AG04450 (cell line): Measurements from ENCODE around the gene GBP2. TPM values are rescaled to one million over a fixed set of nuclear protein-coding genes. Genes with fewer than 3 reads are reported as not detected.

ENCODE experiments used
- CTCF ChIA-PET: fragments of 300-600, 350-600 bp; formaldehyde crosslinking; extraction: SDS; loops from one replicate; lab custom pipeline; 2022; ENCODE audit warnings: antibody characterized with exemption, inconsistent platforms; lab: Charles Lee
- POLR2A ChIA-PET: fragments of 350-600 bp; formaldehyde crosslinking; extraction: SDS; loops from one replicate; lab custom pipeline; 2021; ENCODE audit warnings: antibody characterized with exemption, inconsistent platforms; lab: Yijun Ruan, JAX
- DNase-seq: peaks from one replicate; pipeline ENCODE4 v3.0.0-alpha.2; 2011; ENCODE audit warnings: low read depth, low spot score
- H3K27ac ChIP-seq: one replicate; pipeline ENCODE4 v1.5.1; 2012; ENCODE audit warnings: low read depth, low read length, control low read depth
- H3K27me3 ChIP-seq: one replicate; pipeline ENCODE4 v1.6.0; 2012; ENCODE audit warnings: low read length; ENCODE audit not compliant: control insufficient read depth, insufficient read depth
- H3K4me3 ChIP-seq: 2 replicates; pipeline ENCODE4 v1.5.1; 2011; ENCODE audit warnings: mild to moderate bottlenecking, low read depth, low read length, control low read depth
- H3K9me3 ChIP-seq: 2 replicates; pipeline ENCODE4 v1.5.1; 2012; ENCODE audit warnings: low read length; ENCODE audit not compliant: control insufficient read depth, insufficient read depth
- polyA plus RNA-seq: library from polyadenylated mRNA; depleted of rRNA; stranded (reverse); fragments of >200 nt; gene quantifications from 2 replicates; pipeline ENCODE4 v1.2.3, GENCODE V29; 2011
- TF ChIP-seq, protein P1 (sequence below): IDR thresholded peaks from 2 replicates; pipeline ENCODE4 v1.5.1; 2011; ENCODE audit warnings: low read depth, low read length, control low read depth, inconsistent platforms

Gene GBP2
- polyA plus RNA-seq, 1 experiment = 67.9 TPM

DNA sequence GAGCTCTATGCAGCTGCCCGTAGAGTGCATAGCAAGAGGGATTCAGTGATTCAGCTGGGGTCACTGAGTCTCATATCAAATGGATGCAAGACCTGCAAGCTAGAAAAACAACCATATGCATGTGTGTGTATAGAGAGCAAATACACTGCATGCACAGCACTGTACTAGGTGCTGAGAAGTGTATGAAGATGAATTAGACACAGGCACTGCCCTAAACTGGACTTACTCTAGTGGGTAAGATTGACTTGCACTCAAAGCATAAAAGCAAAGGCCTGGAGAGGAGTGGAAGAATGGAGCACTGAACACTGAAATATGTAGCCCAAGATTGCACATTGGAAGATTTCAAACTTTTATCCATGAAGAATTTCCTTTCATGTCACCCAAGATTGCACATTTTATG, 55.4 kb downstream of the GBP2 start:
- no peak overlapping the region for H3K4me3 ChIP-seq
- POLR2A ChIA-PET = no interaction called here

DNA sequence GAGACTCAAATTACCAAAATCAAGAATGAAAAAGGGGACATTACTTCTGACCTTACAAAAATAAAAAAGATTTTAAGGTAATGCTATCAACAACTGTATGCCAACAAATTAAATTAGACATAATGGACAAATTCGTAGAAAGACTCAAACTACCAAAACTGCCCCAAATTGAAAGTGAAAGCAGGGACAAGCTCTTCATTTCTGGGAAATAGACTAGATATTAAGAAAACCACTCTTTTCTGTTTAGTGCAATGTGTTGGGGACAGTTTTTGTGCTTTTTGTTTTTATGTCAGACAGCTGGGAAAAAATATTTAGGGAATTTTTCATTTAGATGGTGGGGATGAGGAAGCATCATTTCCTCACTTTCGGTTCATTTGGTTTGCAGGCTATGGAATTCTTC, 56.0 kb downstream of the GBP2 start:
- no peak for DNase-seq
- TF ChIP-seq, protein P1, sequence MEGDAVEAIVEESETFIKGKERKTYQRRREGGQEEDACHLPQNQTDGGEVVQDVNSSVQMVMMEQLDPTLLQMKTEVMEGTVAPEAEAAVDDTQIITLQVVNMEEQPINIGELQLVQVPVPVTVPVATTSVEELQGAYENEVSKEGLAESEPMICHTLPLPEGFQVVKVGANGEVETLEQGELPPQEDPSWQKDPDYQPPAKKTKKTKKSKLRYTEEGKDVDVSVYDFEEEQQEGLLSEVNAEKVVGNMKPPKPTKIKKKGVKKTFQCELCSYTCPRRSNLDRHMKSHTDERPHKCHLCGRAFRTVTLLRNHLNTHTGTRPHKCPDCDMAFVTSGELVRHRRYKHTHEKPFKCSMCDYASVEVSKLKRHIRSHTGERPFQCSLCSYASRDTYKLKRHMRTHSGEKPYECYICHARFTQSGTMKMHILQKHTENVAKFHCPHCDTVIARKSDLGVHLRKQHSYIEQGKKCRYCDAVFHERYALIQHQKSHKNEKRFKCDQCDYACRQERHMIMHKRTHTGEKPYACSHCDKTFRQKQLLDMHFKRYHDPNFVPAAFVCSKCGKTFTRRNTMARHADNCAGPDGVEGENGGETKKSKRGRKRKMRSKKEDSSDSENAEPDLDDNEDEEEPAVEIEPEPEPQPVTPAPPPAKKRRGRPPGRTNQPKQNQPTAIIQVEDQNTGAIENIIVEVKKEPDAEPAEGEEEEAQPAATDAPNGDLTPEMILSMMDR = no peak
- Histone ChIP-seq H3K27me3 (peaks cover 2% of the 10 kb centered on the region), H3K4me3 (0 out of 2 replicates have a peak overlapping the region, but pooled peaks have one; percentile 5), H3K27ac (no peak overlapping the region), H3K9me3 (no peaks in the 10 kb centered on the region)
- POLR2A ChIA-PET = no interaction called here
- CTCF ChIA-PET = interaction anchor here (1.5 to 2.5 kb wide), 4 partner anchors 16 to 288 kb away, joined by 6 to 14 read pairs (median 8); no protein-coding TSS in a partner anchor

More for the DNA sequence above, 55.4 kb downstream of the GBP2 start:
- Histone ChIP-seq H3K9me3 (no peaks in the 10 kb centered on the region), H3K27me3 (peaks cover 2% of the 10 kb centered on the region), H3K27ac (no peak overlapping the region)
- TF ChIP-seq, protein P1 = no peak
- CTCF ChIA-PET = interaction anchor here (1.5 to 2.5 kb wide), 3 partner anchors 15 to 86 kb away, joined by 6 to 14 read pairs (median 10); no protein-coding TSS in a partner anchor
- no peak for DNase-seq

DNA sequence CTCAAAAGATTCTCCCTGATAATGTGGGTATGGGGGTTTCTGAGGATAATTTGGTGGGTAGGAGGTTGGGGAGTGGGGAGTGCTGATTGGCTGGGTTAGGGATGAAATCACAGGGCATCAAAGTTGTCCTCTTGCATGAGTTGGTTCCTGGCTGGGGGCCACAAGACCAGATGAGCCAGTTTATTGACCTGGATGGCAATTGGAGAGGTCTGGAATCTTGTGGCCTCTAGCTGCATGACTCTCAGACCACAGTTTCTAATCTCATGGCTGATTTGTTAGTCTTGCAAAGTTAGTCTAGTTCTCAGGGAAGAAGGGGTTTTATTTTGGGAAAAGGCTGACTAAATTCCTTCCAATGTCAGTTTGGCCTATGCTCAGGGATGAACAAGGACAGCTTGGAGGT, 57.6 kb downstream of the GBP2 start:
- no peaks in the 10 kb centered on the region for H3K9me3 ChIP-seq
- TF ChIP-seq, protein P1 = no peak
- ChIA-PET CTCF (interaction anchor here (2.2 to 2.5 kb wide), 2 partner anchors 17 to 290 kb away, joined by 7 to 14 read pairs; no protein-coding TSS in a partner anchor), POLR2A (no interaction called here)
- peaks cover 2% of the 10 kb centered on the region for H3K27me3 ChIP-seq
- H3K27ac ChIP-seq = no peak overlapping the region
- DNase-seq = peak; percentile 20
- H3K4me3 ChIP-seq = no peak overlapping the region

DNA sequence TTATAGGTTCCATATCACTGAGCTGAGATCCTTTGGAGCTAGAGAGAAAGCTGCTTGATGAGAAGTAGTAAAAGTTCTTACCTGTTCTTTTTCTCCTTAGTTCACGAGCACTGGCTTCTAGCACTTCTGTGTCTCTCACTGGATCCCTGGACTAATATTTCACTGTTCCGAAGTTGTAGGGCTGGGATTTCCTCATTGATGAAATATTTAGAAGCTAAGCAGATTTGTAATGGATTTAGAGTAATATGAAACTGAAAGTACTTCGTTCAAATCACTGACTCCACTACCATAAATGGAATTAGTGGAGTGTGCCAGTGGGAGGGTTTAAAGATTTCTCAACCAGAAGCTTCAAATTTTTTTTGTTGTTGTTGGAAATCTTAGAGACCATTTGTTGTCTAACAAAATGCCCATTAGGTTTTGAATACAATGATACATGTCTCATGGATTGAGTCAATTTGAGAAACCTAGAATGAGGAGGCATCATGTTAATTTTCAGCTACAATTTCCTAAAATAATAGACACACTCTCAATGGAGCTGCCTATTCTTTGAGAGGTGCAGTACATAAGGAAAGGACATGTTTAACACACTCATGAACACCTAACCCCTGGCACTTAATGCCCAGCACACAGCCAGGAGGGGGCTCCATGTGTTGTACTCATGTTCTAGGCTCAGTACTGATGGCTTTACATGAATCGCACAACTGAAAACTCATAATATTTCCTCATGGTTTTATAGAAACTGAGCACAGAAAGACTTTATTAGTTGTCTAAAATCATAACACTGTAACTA, 60.6 kb downstream of the GBP2 start, which contains the start of gene GBP1:
TSS of gene GBP1 (minus strand) at position 130 of the 790 bp plus-strand sequence. CDS start 1,974 bp downstream, outside the sequence.
- Histone ChIP-seq H3K27me3 (no peaks in the 10 kb centered on the region), H3K9me3 (no peaks in the 10 kb centered on the region), H3K27ac (peak within 1 kb of the TSS; percentile 95), H3K4me3 (peak within 1 kb of the TSS; percentile 77)
- peak; percentile 78 for DNase-seq
- ChIA-PET CTCF (interaction anchor here (0.6 to 2.3 kb wide), 5 partner anchors 21 to 293 kb away, joined by 3 to 17 read pairs (median 6); no protein-coding TSS in a partner anchor), POLR2A (interaction anchor here (2.0 kb wide), 1 partner anchor 43 kb away, joined by 7 read pairs; the partner anchor contains the start of gene GBP3)
- TF ChIP-seq, protein P1 = no peak

DNA sequence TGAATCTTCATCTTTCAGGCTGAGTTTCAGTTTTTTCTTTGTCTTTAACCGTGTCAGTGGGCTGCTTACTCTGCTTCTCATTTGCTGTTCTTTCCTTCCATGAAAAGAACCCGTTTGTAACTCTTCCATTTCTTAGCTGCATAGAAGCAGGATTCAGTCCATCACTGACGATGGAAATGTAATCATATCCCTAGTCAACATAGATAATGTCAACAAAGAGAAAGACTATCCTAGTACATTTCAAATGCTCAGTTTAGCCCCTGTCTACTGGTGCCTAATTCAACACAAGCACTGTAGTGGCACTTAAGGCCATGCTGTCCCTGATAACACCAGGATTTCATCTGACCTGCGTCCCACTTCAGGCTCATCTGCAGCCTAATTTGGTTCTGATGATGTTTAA, 61.3 kb downstream of the GBP2 start:
- H3K27ac ChIP-seq = peak overlapping the region; percentile 95
- ChIA-PET CTCF (interaction anchor here (0.9 to 2.3 kb wide), 3 partner anchors 62 to 91 kb away, joined by 3 to 17 read pairs (median 6); no protein-coding TSS in a partner anchor), POLR2A (interaction anchor here (0.6 to 2.0 kb wide), 2 partner anchors 42 to 52 kb away, joined by 3 to 7 read pairs; partner anchors contain the start of gene GBP3)
- H3K9me3 ChIP-seq = no peaks in the 10 kb centered on the region
- H3K27me3 ChIP-seq = no peaks in the 10 kb centered on the region
- no peak for DNase-seq
- peak overlapping the region; percentile 77 for H3K4me3 ChIP-seq
- TF ChIP-seq, protein P1 = no peak
